ENCODE data around the gene FGF12. TPM values are rescaled to one million over a fixed set of nuclear protein-coding genes. Genes with fewer than 3 reads are reported as not detected.
A peak's percentile ranks its signal among the peaks of the same experiment; 100 is the strongest.

The FGF12 gene
- total and polyA plus RNA-seq, 2 donors (not counting 1 experiment from before 2014, with no cell fraction given): 0.03 TPM; not detected in 1

GRCh38 chr3:192194085-192194484 lies 533.3 kb downstream of the FGF12 start:
- Mint-ChIP-seq H3K4me1 (no peaks in the 10 kb centered on the region), H3K27ac (no peak overlapping the region), H3K9me3 (ENCODE audit: insufficient read depth) (no peaks in the 10 kb centered on the region), H3K27me3 (peaks cover 3% of the 10 kb centered on the region), H3K4me3 (no peak overlapping the region)
- TF ChIP-seq, protein P1, sequence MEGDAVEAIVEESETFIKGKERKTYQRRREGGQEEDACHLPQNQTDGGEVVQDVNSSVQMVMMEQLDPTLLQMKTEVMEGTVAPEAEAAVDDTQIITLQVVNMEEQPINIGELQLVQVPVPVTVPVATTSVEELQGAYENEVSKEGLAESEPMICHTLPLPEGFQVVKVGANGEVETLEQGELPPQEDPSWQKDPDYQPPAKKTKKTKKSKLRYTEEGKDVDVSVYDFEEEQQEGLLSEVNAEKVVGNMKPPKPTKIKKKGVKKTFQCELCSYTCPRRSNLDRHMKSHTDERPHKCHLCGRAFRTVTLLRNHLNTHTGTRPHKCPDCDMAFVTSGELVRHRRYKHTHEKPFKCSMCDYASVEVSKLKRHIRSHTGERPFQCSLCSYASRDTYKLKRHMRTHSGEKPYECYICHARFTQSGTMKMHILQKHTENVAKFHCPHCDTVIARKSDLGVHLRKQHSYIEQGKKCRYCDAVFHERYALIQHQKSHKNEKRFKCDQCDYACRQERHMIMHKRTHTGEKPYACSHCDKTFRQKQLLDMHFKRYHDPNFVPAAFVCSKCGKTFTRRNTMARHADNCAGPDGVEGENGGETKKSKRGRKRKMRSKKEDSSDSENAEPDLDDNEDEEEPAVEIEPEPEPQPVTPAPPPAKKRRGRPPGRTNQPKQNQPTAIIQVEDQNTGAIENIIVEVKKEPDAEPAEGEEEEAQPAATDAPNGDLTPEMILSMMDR (IDR thresholded peaks at IDR 0.05): no peak
- TF ChIP-seq EZH2 (IDR thresholded peaks at IDR 0.05; ENCODE audit: borderline replicate concordance, insufficient read depth, low read depth, low read length, poor library complexity, severe bottlenecking): no peak
- ATAC-seq (ENCODE audit: low read depth): no peak
- Histone ChIP-seq H3K27me3 (replicated peaks in 1 of 4; ENCODE audit: control extremely low read depth in 1 of 4, control insufficient read depth in 3 of 4, insufficient read depth in 4 of 4, low read length in 3 of 4) (no peaks in the 10 kb centered on the region), H3K79me2 (ENCODE audit: control insufficient read depth, insufficient read depth, low read length) (no peaks in the 10 kb centered on the region), H3K9ac (ENCODE audit: low read length) (no peak overlapping the region), H3K9me3 (ENCODE audit: control extremely low read depth in 1 of 3, control insufficient read depth in 2 of 3, insufficient read depth in 1 of 3, low read length in 2 of 3) (no peaks in the 10 kb centered on the region), H4K20me1 (ENCODE audit: control insufficient read depth, insufficient read depth, low read length, poor library complexity, severe bottlenecking) (no peaks in the 10 kb centered on the region), H3K36me3 (replicated peaks in 1 of 2; ENCODE audit: control extremely low read depth in 1 of 2, control insufficient read depth in 1 of 2, extremely low read depth in 1 of 2, insufficient read depth in 2 of 2, low read length in 1 of 2) (no peaks in the 10 kb centered on the region), H3K4me2 (replicated peaks; ENCODE audit: low read depth, low read length, poor library complexity, severe bottlenecking) (no peak overlapping the region), H3K4me3 (ENCODE audit: control extremely low read depth in 1 of 5, extremely low read depth in 1 of 5, insufficient read depth in 1 of 5, low read depth in 2 of 5, low read length in 4 of 5) (no peak overlapping the region), H3K4me1 (ENCODE audit: control insufficient read depth in 2 of 2, insufficient read depth in 2 of 2, low read length in 2 of 2) (no peaks in the 10 kb centered on the region), H3K27ac (ENCODE audit: low read length in 2 of 2) (no peak overlapping the region), H2AFZ (ENCODE audit: insufficient read depth, low read depth, low read length, poor library complexity, severe bottlenecking) (no peak overlapping the region)
- intact Hi-C loops (cut with micrococcal nuclease): no loop called here
- POLR2A ChIA-PET: no interaction called here
- no peak for DNase-seq
- CTCF ChIA-PET: no interaction called here

DNA sequence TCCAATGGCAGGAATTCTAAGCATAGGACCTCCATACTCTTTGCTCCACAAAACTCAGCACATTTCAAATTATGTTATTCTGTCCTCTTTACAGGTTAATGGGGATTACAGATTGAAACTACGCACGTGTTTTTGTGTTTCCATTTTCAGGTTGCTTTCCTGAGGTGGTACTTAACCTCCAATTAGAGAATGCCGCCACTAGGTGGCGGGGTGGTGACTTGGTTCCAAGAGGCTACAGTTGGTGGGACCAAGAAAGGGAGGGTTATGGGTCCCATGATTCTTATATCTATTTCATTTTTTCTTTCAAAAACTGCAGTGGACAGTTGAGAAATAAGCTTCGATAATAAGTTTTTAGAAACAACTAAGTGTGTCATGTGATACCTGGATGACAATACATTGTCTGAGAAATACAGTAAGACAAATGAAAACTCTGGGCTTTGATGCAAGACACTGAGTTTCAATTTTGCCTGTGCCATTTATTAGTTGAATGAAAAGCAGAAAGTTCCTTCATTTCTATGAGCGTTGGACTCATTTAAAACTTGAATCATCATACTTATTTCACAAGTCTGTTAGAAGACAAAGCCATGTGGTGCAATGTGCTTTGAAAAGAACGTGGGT lies 539.0 kb downstream of the FGF12 start:
- Histone ChIP-seq H2AFZ (ENCODE audit: insufficient read depth, low read depth, low read length, poor library complexity, severe bottlenecking) (no peak overlapping the region), H3K4me2 (replicated peaks; ENCODE audit: low read depth, low read length, poor library complexity, severe bottlenecking) (peak overlapping the region; percentile 21), H3K27ac (ENCODE audit: low read length in 2 of 2) (no peak overlapping the region), H3K27me3 (replicated peaks in 1 of 4; ENCODE audit: control extremely low read depth in 1 of 4, control insufficient read depth in 3 of 4, insufficient read depth in 4 of 4, low read length in 3 of 4) (no peaks in the 10 kb centered on the region), H3K9me3 (ENCODE audit: control extremely low read depth in 1 of 3, control insufficient read depth in 2 of 3, insufficient read depth in 1 of 3, low read length in 2 of 3) (no peaks in the 10 kb centered on the region), H3K9ac (ENCODE audit: low read length) (no peak overlapping the region), H3K36me3 (replicated peaks in 1 of 2; ENCODE audit: control extremely low read depth in 1 of 2, control insufficient read depth in 1 of 2, extremely low read depth in 1 of 2, insufficient read depth in 2 of 2, low read length in 1 of 2) (no peaks in the 10 kb centered on the region), H3K79me2 (ENCODE audit: control insufficient read depth, insufficient read depth, low read length) (no peaks in the 10 kb centered on the region), H3K4me3 (ENCODE audit: control extremely low read depth in 1 of 5, extremely low read depth in 1 of 5, insufficient read depth in 1 of 5, low read depth in 2 of 5, low read length in 4 of 5) (no peak overlapping the region), H3K4me1 (ENCODE audit: control insufficient read depth in 2 of 2, insufficient read depth in 2 of 2, low read length in 2 of 2) (no peaks in the 10 kb centered on the region), H4K20me1 (ENCODE audit: control insufficient read depth, insufficient read depth, low read length, poor library complexity, severe bottlenecking) (no peaks in the 10 kb centered on the region)
- ChIA-PET CTCF (interaction anchor here (1.1 to 2.5 kb wide), 2 partner anchors 256 to 1052 kb away, joined by 3 to 13 read pairs; no protein-coding TSS in a partner anchor), POLR2A (no interaction called here)
- DNase-seq: peak; percentile 38
- H3K9me3 Mint-ChIP-seq (ENCODE audit: insufficient read depth): no peaks in the 10 kb centered on the region
- ATAC-seq (ENCODE audit: low read depth): no peak
- WGBS (ENCODE audit: insufficient coverage): 8% methylated on average over 2 of the region's 7 CpGs
- H3K27ac Mint-ChIP-seq: no peak overlapping the region
- H3K4me3 Mint-ChIP-seq: peak overlapping the region; percentile 27
- no peak for TF ChIP-seq EZH2 (IDR thresholded peaks at IDR 0.05; ENCODE audit: borderline replicate concordance, insufficient read depth, low read depth, low read length, poor library complexity, severe bottlenecking)
- TF ChIP-seq, protein P1 (IDR thresholded peaks at IDR 0.05): peak; percentile 72
- H3K4me1 Mint-ChIP-seq: peaks cover 5% of the 10 kb centered on the region
- intact Hi-C loops (cut with micrococcal nuclease): no loop called here
- peaks cover 7% of the 10 kb centered on the region for H3K27me3 Mint-ChIP-seq
